H9 (cell line): ENCODE results near the gene GPC6. TPM values are rescaled to one million over a fixed set of nuclear protein-coding genes. Genes with fewer than 3 reads are reported as not detected.

Experiments used
- DNase-seq: peaks from one replicate; pipeline ENCODE4 v3.0.0-alpha.2; 2017
- H2AFZ ChIP-seq: one replicate; pipeline ENCODE4 v1.6.1; 2013; ENCODE audit warnings: mild to moderate bottlenecking, low read length, control low read depth, moderate library complexity
- H2AK5ac ChIP-seq: 2 replicates; pipeline ENCODE4 v1.6.1; 2013; ENCODE audit warnings: low read length, control low read depth, mixed read lengths; ENCODE audit not compliant: insufficient read length
- H2BK120ac ChIP-seq: one replicate; pipeline ENCODE4 v1.6.1; 2013; ENCODE audit warnings: low read depth, mild to moderate bottlenecking, low read length, control low read depth, inconsistent platforms; ENCODE audit not compliant: poor library complexity, severe bottlenecking
- H2BK12ac ChIP-seq: 2 replicates; pipeline ENCODE4 v1.6.1; 2013; ENCODE audit warnings: low read length, control low read depth, mixed read lengths, low read depth; ENCODE audit not compliant: insufficient read length
- H2BK15ac ChIP-seq: 2 replicates; pipeline ENCODE4 v1.6.1; 2013; ENCODE audit warnings: low read depth, low read length, control low read depth
- H2BK20ac ChIP-seq: one replicate; pipeline ENCODE4 v1.6.1; 2013; ENCODE audit warnings: low read depth, mild to moderate bottlenecking, low read length, control low read depth, inconsistent platforms; ENCODE audit not compliant: poor library complexity, severe bottlenecking
- H2BK5ac ChIP-seq: 2 replicates; pipeline ENCODE4 v1.6.1; 2013; ENCODE audit warnings: low read length, control low read depth, mixed read lengths; ENCODE audit not compliant: insufficient read length
- H3K14ac ChIP-seq: 2 replicates; pipeline ENCODE4 v1.6.1; 2013; ENCODE audit warnings: low read length, control low read depth; ENCODE audit not compliant: insufficient read depth
- H3K18ac ChIP-seq: 2 replicates; pipeline ENCODE4 v1.6.1; 2013; ENCODE audit warnings: low read depth, mild to moderate bottlenecking, mixed read lengths, low read length, control low read depth; ENCODE audit not compliant: insufficient read length
- H3K23ac ChIP-seq: 2 replicates; pipeline ENCODE4 v1.6.1; 2013; ENCODE audit warnings: low read length, control low read depth, mixed read lengths, low read depth; ENCODE audit not compliant: insufficient read length
- H3K23me2 ChIP-seq: 2 replicates; pipeline ENCODE4 v1.6.1; 2013; ENCODE audit warnings: low read depth, mild to moderate bottlenecking, mixed read lengths, low read length, control low read depth; ENCODE audit not compliant: insufficient read length, poor library complexity, severe bottlenecking
- H3K27ac ChIP-seq: 2 replicates; pipeline ENCODE4 v1.5.1; 2013; ENCODE audit warnings: low read length, control low read depth, mixed read lengths, low read depth; ENCODE audit not compliant: insufficient read length
- H3K27me3 ChIP-seq: 2 replicates; pipeline ENCODE4 v1.6.1; 2013; ENCODE audit warnings: low read length, control low read depth, inconsistent platforms; ENCODE audit not compliant: insufficient read depth
- H3K4ac ChIP-seq: 2 replicates; pipeline ENCODE4 v1.6.1; 2013; ENCODE audit warnings: low read depth, mild to moderate bottlenecking, control low read depth, inconsistent platforms, low read length, moderate library complexity
- H3K4me1 ChIP-seq: 2 replicates; pipeline ENCODE4 v1.6.1; 2013; ENCODE audit warnings: low read length, control low read depth, inconsistent platforms; ENCODE audit not compliant: insufficient read depth
- H3K4me2 ChIP-seq: 2 replicates; pipeline ENCODE4 v1.6.1; 2013; ENCODE audit warnings: low read length, control low read depth, mixed read lengths; ENCODE audit not compliant: insufficient read length, insufficient read depth
- H3K56ac ChIP-seq: 2 replicates; pipeline ENCODE4 v1.6.1; 2013; ENCODE audit warnings: low read depth, mild to moderate bottlenecking, mixed read lengths, low read length, control low read depth; ENCODE audit not compliant: insufficient read length
- H3K79me1 ChIP-seq: 2 replicates; pipeline ENCODE4 v1.6.1; 2013; ENCODE audit warnings: low read depth, mild to moderate bottlenecking, moderate library complexity, low read length, control low read depth, inconsistent platforms; ENCODE audit not compliant: insufficient read depth, poor library complexity, severe bottlenecking
- H3K79me2 ChIP-seq: 2 replicates; pipeline ENCODE4 v1.6.1; 2013; ENCODE audit warnings: low read length, control low read depth, inconsistent platforms; ENCODE audit not compliant: insufficient read depth
- H3K9ac ChIP-seq: 2 replicates; pipeline ENCODE4 v1.6.1; 2013; ENCODE audit warnings: low read length, control low read depth, mixed read lengths; ENCODE audit not compliant: insufficient read length; ENCODE audit errors: extremely low read depth
- H3K9me3 ChIP-seq: one replicate; pipeline ENCODE4 v1.6.1; 2013; ENCODE audit warnings: low read depth, low read length, inconsistent platforms; ENCODE audit not compliant: control insufficient read depth
- H3T11ph ChIP-seq: one replicate; pipeline ENCODE4 v1.6.1; 2013; ENCODE audit warnings: mild to moderate bottlenecking, low read length, control low read depth, inconsistent platforms
- H4K20me1 ChIP-seq: one replicate; pipeline ENCODE4 v1.6.1; 2013; ENCODE audit not compliant: control insufficient read depth, insufficient read length, insufficient read depth
- H4K5ac ChIP-seq: 2 replicates; pipeline ENCODE4 v1.6.1; 2013; ENCODE audit warnings: low read depth, mild to moderate bottlenecking, mixed read lengths, low read length, control low read depth; ENCODE audit not compliant: insufficient read length
- H4K8ac ChIP-seq: replicated peaks from 2 replicates; pipeline ENCODE4 v1.6.1; 2013; ENCODE audit warnings: low read length, control low read depth, mixed read lengths, low read depth; ENCODE audit not compliant: insufficient read length
- H4K91ac ChIP-seq: 2 replicates; pipeline ENCODE4 v1.6.1; 2013; ENCODE audit warnings: low read depth, mild to moderate bottlenecking, moderate library complexity, mixed read lengths, low read length, control low read depth; ENCODE audit not compliant: insufficient read length
- H3K27ac Mint-ChIP-seq, 3 experiments: 2 replicates in 2 of 3; 3 replicates in 1 of 3; pipeline ENCODE4 v1.8.0; 2020 to 2021; ENCODE audit warnings: mixed read lengths in 3 of 3, mild to moderate bottlenecking in 1 of 3, moderate library complexity in 1 of 3
- H3K27me3 Mint-ChIP-seq: 2 replicates; pipeline ENCODE4 v1.8.0; 2021; ENCODE audit warnings: low read depth, mild to moderate bottlenecking, moderate library complexity, mixed read lengths
- H3K36me3 Mint-ChIP-seq, 3 experiments: 2 replicates in 2 of 3; 3 replicates in 1 of 3; pipeline ENCODE4 v1.8.0; 2020 to 2021; ENCODE audit warnings: low read depth in 3 of 3, mixed read lengths in 3 of 3; ENCODE audit not compliant: insufficient read depth in 1 of 3
- H3K4me1 Mint-ChIP-seq, 2 experiments: 2 replicates each; pipeline ENCODE4 v1.8.0; 2020; ENCODE audit warnings: mixed read lengths in 2 of 2
- H3K4me3 Mint-ChIP-seq, 2 experiments: 2 replicates in 1 of 2; 3 replicates in 1 of 2; pipeline ENCODE4 v1.8.0; 2020 to 2021; ENCODE audit warnings: mild to moderate bottlenecking in 2 of 2, mixed read lengths in 2 of 2, moderate library complexity in 1 of 2
- H3K9me3 Mint-ChIP-seq, 2 experiments: 2 replicates in 1 of 2; 3 replicates in 1 of 2; pipeline ENCODE4 v1.8.0; 2020; ENCODE audit warnings: mild to moderate bottlenecking in 2 of 2, mixed read lengths in 2 of 2, moderate library complexity in 1 of 2
- whole genome bisulfite sequencing: extraction: QIAGEN DNeasy Blood & Tissue Kit; methylation state at CpG from one replicate; pipeline ENCODE4 v1.1.7; 2013; ENCODE audit warnings: missing lambda C conversion rate, low lambda C conversion rate, mixed read lengths; ENCODE audit not compliant: insufficient read length; ENCODE audit errors: extremely low coverage; 5-methylcytosine and 5-hydroxymethylcytosine counted together
- total RNA-seq: library from RNA; stranded (reverse); gene quantifications from 2 replicates; pipeline ENCODE4 v1.2.1, GENCODE V29; 2021
- TF ChIP-seq, protein P1 (sequence below): fragments of 200-600 bp; sonication (generic); conservative IDR thresholded peaks from 3 replicates; pipeline ENCODE4 v1.8.0; 2021; ENCODE audit warnings: antibody characterized with exemption, mild to moderate bottlenecking

Gene GPC6
- total RNA-seq, 1 experiment from 2014 or later = 15.6 TPM

- no peak overlapping the region for H2AFZ ChIP-seq
- no peak overlapping the region for H3K27ac ChIP-seq
- H3K4me3 Mint-ChIP-seq = no peak overlapping the region
- no peak overlapping the region for H2BK15ac ChIP-seq
- H3T11ph ChIP-seq = no peak overlapping the region
- no peak overlapping the region for H2BK20ac ChIP-seq
- no peak overlapping the region for H3K4me2 ChIP-seq
- no peak overlapping the region for H3K4ac ChIP-seq
- H3K14ac ChIP-seq = no peak overlapping the region
- H3K23me2 ChIP-seq = no peaks in the 10 kb centered on the region
- H2BK12ac ChIP-seq = no peak overlapping the region
- no peak overlapping the region for H3K9ac ChIP-seq
- no peak overlapping the region for H4K5ac ChIP-seq
- H3K18ac ChIP-seq = no peak overlapping the region
- no peak overlapping the region for H2BK5ac ChIP-seq
- H3K4me1 Mint-ChIP-seq = no peaks in the 10 kb centered on the region
- DNase-seq = no peak
- no peak overlapping the region for H2AK5ac ChIP-seq
- H3K36me3 Mint-ChIP-seq = no peaks in the 10 kb centered on the region
- no peaks in the 10 kb centered on the region for H3K9me3 Mint-ChIP-seq
- TF ChIP-seq, protein P1, sequence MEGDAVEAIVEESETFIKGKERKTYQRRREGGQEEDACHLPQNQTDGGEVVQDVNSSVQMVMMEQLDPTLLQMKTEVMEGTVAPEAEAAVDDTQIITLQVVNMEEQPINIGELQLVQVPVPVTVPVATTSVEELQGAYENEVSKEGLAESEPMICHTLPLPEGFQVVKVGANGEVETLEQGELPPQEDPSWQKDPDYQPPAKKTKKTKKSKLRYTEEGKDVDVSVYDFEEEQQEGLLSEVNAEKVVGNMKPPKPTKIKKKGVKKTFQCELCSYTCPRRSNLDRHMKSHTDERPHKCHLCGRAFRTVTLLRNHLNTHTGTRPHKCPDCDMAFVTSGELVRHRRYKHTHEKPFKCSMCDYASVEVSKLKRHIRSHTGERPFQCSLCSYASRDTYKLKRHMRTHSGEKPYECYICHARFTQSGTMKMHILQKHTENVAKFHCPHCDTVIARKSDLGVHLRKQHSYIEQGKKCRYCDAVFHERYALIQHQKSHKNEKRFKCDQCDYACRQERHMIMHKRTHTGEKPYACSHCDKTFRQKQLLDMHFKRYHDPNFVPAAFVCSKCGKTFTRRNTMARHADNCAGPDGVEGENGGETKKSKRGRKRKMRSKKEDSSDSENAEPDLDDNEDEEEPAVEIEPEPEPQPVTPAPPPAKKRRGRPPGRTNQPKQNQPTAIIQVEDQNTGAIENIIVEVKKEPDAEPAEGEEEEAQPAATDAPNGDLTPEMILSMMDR = no peak
- H3K23ac ChIP-seq = no peak overlapping the region
- no peaks in the 10 kb centered on the region for H3K4me1 ChIP-seq
- no peaks in the 10 kb centered on the region for H3K79me2 ChIP-seq
- no peaks in the 10 kb centered on the region for H4K20me1 ChIP-seq
- H3K79me1 ChIP-seq = no peaks in the 10 kb centered on the region
- WGBS = no CpG with 5 or more reads among the region's 3 CpGs
- H3K56ac ChIP-seq = no peak overlapping the region
- H3K9me3 ChIP-seq = no peaks in the 10 kb centered on the region
- no peak overlapping the region for H3K27ac Mint-ChIP-seq
- no peak overlapping the region for H4K91ac ChIP-seq
- no peak overlapping the region for H2BK120ac ChIP-seq
- no peaks in the 10 kb centered on the region for H3K27me3 Mint-ChIP-seq
- H3K27me3 ChIP-seq = no peaks in the 10 kb centered on the region
- no peak overlapping the region for H4K8ac ChIP-seq
Observed at GRCh38 chr13:93932901-93933300, 706.3 kb downstream of the GPC6 start.
